ENCODE results near the gene SLC16A2.

- no peak for TF ChIP-seq POLR2A (IDR thresholded peaks at IDR 0.05)
- TF ChIP-seq, protein P1, sequence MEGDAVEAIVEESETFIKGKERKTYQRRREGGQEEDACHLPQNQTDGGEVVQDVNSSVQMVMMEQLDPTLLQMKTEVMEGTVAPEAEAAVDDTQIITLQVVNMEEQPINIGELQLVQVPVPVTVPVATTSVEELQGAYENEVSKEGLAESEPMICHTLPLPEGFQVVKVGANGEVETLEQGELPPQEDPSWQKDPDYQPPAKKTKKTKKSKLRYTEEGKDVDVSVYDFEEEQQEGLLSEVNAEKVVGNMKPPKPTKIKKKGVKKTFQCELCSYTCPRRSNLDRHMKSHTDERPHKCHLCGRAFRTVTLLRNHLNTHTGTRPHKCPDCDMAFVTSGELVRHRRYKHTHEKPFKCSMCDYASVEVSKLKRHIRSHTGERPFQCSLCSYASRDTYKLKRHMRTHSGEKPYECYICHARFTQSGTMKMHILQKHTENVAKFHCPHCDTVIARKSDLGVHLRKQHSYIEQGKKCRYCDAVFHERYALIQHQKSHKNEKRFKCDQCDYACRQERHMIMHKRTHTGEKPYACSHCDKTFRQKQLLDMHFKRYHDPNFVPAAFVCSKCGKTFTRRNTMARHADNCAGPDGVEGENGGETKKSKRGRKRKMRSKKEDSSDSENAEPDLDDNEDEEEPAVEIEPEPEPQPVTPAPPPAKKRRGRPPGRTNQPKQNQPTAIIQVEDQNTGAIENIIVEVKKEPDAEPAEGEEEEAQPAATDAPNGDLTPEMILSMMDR (IDR thresholded peaks at IDR 0.05): no peak
Measured at GRCh38 chrX:74421740-74422352, 553 bp downstream of the SLC16A2 start.
